CMK (cell line): ENCODE measurements around the gene RNF180.
"Not testable (repeated sequence)": the region's sequence is repeated elsewhere in the genome, so short reads cannot be mapped to it uniquely, and the experiment has no call there.

Experiments
- DNase-seq: peaks from one replicate; pipeline ENCODE4 v3.0.0-alpha.2; 2010; ENCODE audit warnings: low read depth

Gene RNF180

GRCh38 chr5:64397552-64397951, 231.9 kb downstream of the RNF180 start:
- no peak for DNase-seq

- DNase-seq: not testable (repeated sequence)
Measured at GRCh38 chr5:64398735-64399134, 233.1 kb downstream of the RNF180 start.

- not testable (repeated sequence) for DNase-seq
Measured at GRCh38 chr5:64407103-64407825, 241.6 kb downstream of the RNF180 start.

DNA sequence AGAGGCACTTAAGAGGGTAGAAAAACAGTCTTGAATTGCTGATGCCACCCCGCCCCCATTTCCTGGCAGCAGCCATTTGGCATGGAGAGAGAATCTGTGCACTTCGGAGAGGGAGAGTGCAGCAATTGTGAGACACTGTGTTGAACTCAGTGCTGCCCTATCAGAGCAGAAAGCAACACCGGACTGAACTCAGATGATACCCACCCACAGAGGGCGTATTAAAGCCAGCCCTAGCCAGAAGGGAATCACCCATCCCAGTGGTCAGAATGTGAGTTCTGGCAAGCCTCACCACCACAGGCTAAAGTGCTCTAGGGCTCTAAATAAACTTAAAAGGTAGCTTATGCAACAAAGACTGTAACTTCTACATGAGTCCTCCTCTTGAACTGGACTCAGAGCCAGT, 251.7 kb downstream of the RNF180 start:
- DNase-seq: no peak

DNA sequence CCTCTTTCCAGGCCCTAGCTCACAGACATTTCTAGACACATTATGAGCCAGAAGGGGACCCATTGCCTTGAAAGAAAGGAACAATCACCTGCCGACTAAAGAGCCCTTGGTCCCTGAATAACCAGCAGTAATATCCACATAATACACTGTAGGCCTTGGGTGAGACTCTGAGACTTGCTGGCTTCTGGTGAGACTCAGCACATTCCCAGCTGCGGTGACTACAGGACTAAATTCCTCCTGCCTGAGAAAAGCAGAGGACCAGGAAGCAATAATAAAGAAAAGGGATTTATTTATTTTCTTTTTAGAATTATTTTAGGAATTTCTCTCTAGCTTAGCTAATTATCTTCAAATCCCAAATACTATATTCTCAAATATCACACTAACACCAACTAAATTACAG, 252.4 kb downstream of the RNF180 start:
- DNase-seq: no peak
